ENCODE results near the gene RPLP1.

Gene RPLP1

GRCh38 chr15:69469467-69470201 lies 17.0 kb downstream of the RPLP1 start:
- DNase-seq (ENCODE audit: low read depth in 2 of 2): no peak

GRCh38 chr15:69472046-69472445 lies 19.4 kb downstream of the RPLP1 start:
- no peak for DNase-seq (ENCODE audit: low read depth in 2 of 2)

GRCh38 chr15:69472562-69472961 lies 19.9 kb downstream of the RPLP1 start:
- DNase-seq (ENCODE audit: low read depth in 2 of 2): no peak

GRCh38 chr15:69474291-69474690 lies 21.7 kb downstream of the RPLP1 start:
- no peak for DNase-seq (ENCODE audit: low read depth in 2 of 2)

GRCh38 chr15:69474846-69475455 lies 22.3 kb downstream of the RPLP1 start:
- no peak for DNase-seq (ENCODE audit: low read depth in 2 of 2)

- peak; percentile 69 to 76 for DNase-seq (ENCODE audit: low read depth in 2 of 2)
These were observed 23.2 kb downstream of the RPLP1 start for GRCh38 chr15:69475769-69476358.

GRCh38 chr15:69476704-69477473 lies 24.3 kb downstream of the RPLP1 start:
- DNase-seq (ENCODE audit: low read depth in 2 of 2): no peak

- DNase-seq (ENCODE audit: low read depth in 2 of 2): peak; percentile 50 to 51
These were observed 25.7 kb downstream of the RPLP1 start for GRCh38 chr15:69478259-69478781.

- no peak for DNase-seq (ENCODE audit: low read depth in 2 of 2)
These were observed 26.5 kb downstream of the RPLP1 start for GRCh38 chr15:69479081-69479480.

- DNase-seq (ENCODE audit: low read depth in 2 of 2): no peak
These were observed 27.4 kb downstream of the RPLP1 start for GRCh38 chr15:69479971-69480370.

- no peak for DNase-seq (ENCODE audit: low read depth in 2 of 2)
These were observed 28.3 kb downstream of the RPLP1 start for GRCh38 chr15:69480932-69481331.

GRCh38 chr15:69482686-69483256 lies 30.2 kb downstream of the RPLP1 start:
- DNase-seq (ENCODE audit: low read depth in 2 of 2): no peak

- no peak for DNase-seq (ENCODE audit: low read depth in 2 of 2)
These were observed 32.2 kb downstream of the RPLP1 start for GRCh38 chr15:69484837-69485236.

GRCh38 chr15:69486481-69487110 lies 34.0 kb downstream of the RPLP1 start:
- no peak for DNase-seq (ENCODE audit: low read depth in 2 of 2)

GRCh38 chr15:69489073-69489571 lies 36.5 kb downstream of the RPLP1 start:
- no peak for DNase-seq (ENCODE audit: low read depth in 2 of 2)

- DNase-seq (ENCODE audit: low read depth in 2 of 2): no peak
These were observed 37.9 kb downstream of the RPLP1 start for GRCh38 chr15:69490356-69491037.

GRCh38 chr15:69491038-69491505 lies 38.5 kb downstream of the RPLP1 start:
- no peak for DNase-seq (ENCODE audit: low read depth in 2 of 2)

GRCh38 chr15:69493406-69493805 lies 40.8 kb downstream of the RPLP1 start:
- DNase-seq (ENCODE audit: low read depth in 2 of 2): no peak

- DNase-seq (ENCODE audit: low read depth in 2 of 2): no peak
These were observed 43.4 kb downstream of the RPLP1 start for GRCh38 chr15:69496001-69496400.

- DNase-seq (ENCODE audit: low read depth in 2 of 2): no peak
These were observed 44.5 kb downstream of the RPLP1 start for GRCh38 chr15:69497076-69497475.

Data from stimulated activated CD4-positive, alpha-beta T cell treated with anti-CD3 and anti-CD28 coated beads, Interleukin-1b, Interleukin-23, amount 100 ng/mL, for 4 hours (primary cell).